ENCODE measurements around the gene MAPK10.

DNA sequence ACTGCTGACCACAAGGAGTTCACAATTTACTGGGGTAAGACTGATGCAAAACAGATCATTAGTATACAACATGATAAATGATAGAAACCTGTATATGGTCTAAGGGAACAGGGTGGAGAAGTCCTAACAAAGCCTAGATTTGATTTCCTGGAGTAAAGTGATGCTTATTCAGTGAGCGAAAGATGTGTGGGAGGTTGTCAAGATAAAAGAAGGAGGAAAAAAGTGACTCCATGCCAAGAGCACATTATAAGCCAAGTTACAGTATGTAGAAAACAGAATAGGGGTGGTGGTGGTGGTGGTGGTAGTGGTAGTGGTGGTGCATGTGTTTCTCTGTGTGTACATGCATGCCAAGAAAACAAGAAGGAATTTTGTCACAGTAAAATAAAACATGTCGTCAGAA lies 325.2 kb downstream of the MAPK10 start:
- no peak for TF ChIP-seq POLR2AphosphoS5 (IDR thresholded peaks at IDR 0.05; ENCODE audit: low read depth, low read length)
- TF ChIP-seq, protein P1, sequence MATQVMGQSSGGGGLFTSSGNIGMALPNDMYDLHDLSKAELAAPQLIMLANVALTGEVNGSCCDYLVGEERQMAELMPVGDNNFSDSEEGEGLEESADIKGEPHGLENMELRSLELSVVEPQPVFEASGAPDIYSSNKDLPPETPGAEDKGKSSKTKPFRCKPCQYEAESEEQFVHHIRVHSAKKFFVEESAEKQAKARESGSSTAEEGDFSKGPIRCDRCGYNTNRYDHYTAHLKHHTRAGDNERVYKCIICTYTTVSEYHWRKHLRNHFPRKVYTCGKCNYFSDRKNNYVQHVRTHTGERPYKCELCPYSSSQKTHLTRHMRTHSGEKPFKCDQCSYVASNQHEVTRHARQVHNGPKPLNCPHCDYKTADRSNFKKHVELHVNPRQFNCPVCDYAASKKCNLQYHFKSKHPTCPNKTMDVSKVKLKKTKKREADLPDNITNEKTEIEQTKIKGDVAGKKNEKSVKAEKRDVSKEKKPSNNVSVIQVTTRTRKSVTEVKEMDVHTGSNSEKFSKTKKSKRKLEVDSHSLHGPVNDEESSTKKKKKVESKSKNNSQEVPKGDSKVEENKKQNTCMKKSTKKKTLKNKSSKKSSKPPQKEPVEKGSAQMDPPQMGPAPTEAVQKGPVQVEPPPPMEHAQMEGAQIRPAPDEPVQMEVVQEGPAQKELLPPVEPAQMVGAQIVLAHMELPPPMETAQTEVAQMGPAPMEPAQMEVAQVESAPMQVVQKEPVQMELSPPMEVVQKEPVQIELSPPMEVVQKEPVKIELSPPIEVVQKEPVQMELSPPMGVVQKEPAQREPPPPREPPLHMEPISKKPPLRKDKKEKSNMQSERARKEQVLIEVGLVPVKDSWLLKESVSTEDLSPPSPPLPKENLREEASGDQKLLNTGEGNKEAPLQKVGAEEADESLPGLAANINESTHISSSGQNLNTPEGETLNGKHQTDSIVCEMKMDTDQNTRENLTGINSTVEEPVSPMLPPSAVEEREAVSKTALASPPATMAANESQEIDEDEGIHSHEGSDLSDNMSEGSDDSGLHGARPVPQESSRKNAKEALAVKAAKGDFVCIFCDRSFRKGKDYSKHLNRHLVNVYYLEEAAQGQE (IDR thresholded peaks at IDR 0.05; ENCODE audit: insufficient read depth in 1 of 2, low read depth in 2 of 2, low read length in 2 of 2), result no peak

Measured in PFSK-1 (cell line).